Measurements from ENCODE around the gene SMOC1. TPM values are rescaled to one million over a fixed set of nuclear protein-coding genes. Genes with fewer than 3 reads are reported as not detected.

The SMOC1 gene
- total RNA-seq, 1 experiment from 2014 or later, result 0.68 TPM

DNA sequence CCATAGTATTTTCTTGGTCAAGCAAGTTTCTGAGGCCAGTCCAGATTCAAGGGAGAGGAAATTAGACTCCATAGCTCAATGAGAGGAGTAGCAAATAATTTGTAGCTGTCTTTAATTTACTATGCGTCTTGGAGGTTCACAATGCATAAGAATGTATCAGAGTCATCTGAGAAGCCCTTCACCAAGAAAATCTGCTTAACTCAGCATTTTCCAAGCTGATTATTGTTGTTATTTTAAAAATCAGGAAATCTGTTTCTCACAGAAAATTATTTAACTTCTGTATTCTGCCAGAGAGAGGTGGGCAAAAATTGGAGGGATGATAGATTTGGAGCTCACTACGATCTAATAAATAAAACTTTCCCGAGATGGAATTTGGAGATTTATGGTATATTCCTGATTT, 72.0 kb downstream of the SMOC1 start:
- H2BK15ac ChIP-seq (ENCODE audit: low read depth, low read length), result no peak overlapping the region
- H2BK20ac ChIP-seq (ENCODE audit: low read depth, low read length, poor library complexity, severe bottlenecking), result no peak overlapping the region
- no peaks in the 10 kb centered on the region for H3K4me1 ChIP-seq (ENCODE audit: insufficient read depth, low read length)
- no peak overlapping the region for H3K4me2 ChIP-seq (ENCODE audit: insufficient read depth, insufficient read length, low read length)
- no peak overlapping the region for H3K4ac ChIP-seq (ENCODE audit: low read depth, low read length)
- no peak overlapping the region for H4K91ac ChIP-seq (ENCODE audit: insufficient read length, low read depth, low read length)
- Mint-ChIP-seq H3K36me3 (ENCODE audit: insufficient read depth in 1 of 3, low read depth in 3 of 3) (no peaks in the 10 kb centered on the region), H3K9me3 (peaks cover 6 to 7% of the 10 kb centered on the region in 2 experiments; a peak in 4 of 5 replicates), H3K4me1 (peaks cover 0 to 8% of the 10 kb centered on the region in 2 experiments; a peak in 2 of 4 replicates), H3K4me3 (no peak overlapping the region), H3K27ac (no peak overlapping the region), H3K27me3 (ENCODE audit: low read depth) (peaks cover 4% of the 10 kb centered on the region; the same call in 1 of the 2 replicates)
- no peak overlapping the region for H2AFZ ChIP-seq (ENCODE audit: low read length)
- no peaks in the 10 kb centered on the region for H3K23me2 ChIP-seq (ENCODE audit: insufficient read length, low read depth, low read length, poor library complexity, severe bottlenecking)
- H3K27ac ChIP-seq (ENCODE audit: insufficient read length, low read depth, low read length), result no peak overlapping the region
- no peak overlapping the region for H3T11ph ChIP-seq (ENCODE audit: low read length)
- no peaks in the 10 kb centered on the region for H4K20me1 ChIP-seq (ENCODE audit: control insufficient read depth, insufficient read depth, insufficient read length)
- H3K14ac ChIP-seq (ENCODE audit: insufficient read depth, low read length), result no peak overlapping the region
- H2AK5ac ChIP-seq (ENCODE audit: insufficient read length, low read length), result no peak overlapping the region
- H4K5ac ChIP-seq (ENCODE audit: insufficient read length, low read depth, low read length), result no peak overlapping the region
- no peaks in the 10 kb centered on the region for H3K79me1 ChIP-seq (ENCODE audit: insufficient read depth, low read depth, low read length, poor library complexity, severe bottlenecking)
- no peak overlapping the region for H4K8ac ChIP-seq (replicated peaks; ENCODE audit: insufficient read length, low read depth, low read length)
- H3K56ac ChIP-seq (ENCODE audit: insufficient read length, low read depth, low read length), result no peak overlapping the region
- H3K27me3 ChIP-seq (ENCODE audit: insufficient read depth, low read length), result no peaks in the 10 kb centered on the region
- H3K9ac ChIP-seq (ENCODE audit: extremely low read depth, insufficient read length, low read length), result no peak overlapping the region
- TF ChIP-seq CTCF (conservative IDR thresholded peaks at IDR 0.05), result no peak
- no peaks in the 10 kb centered on the region for H3K9me3 ChIP-seq (ENCODE audit: control insufficient read depth, low read depth, low read length)
- H3K79me2 ChIP-seq (ENCODE audit: insufficient read depth, low read length), result no peaks in the 10 kb centered on the region
- no peak overlapping the region for H2BK5ac ChIP-seq (ENCODE audit: insufficient read length, low read length)
- H2BK12ac ChIP-seq (ENCODE audit: insufficient read length, low read depth, low read length), result no peak overlapping the region
- H3K23ac ChIP-seq (ENCODE audit: insufficient read length, low read depth, low read length), result no peak overlapping the region
- no CpG with 5 or more reads among the region's 3 CpGs for WGBS (ENCODE audit: extremely low coverage, insufficient read length, low lambda C conversion rate)
- no peak for DNase-seq
- H2BK120ac ChIP-seq (ENCODE audit: low read depth, low read length, poor library complexity, severe bottlenecking), result no peak overlapping the region
- H3K18ac ChIP-seq (ENCODE audit: insufficient read length, low read depth, low read length), result no peak overlapping the region

Data from H9 (cell line).